DND-41 (cell line): ENCODE measurements around the gene TSHZ2.

Source experiments
- CTCF ChIP-seq: IDR thresholded peaks from 2 replicates; pipeline ENCODE4 v1.5.1; 2012; ENCODE audit warnings: borderline replicate concordance, low read length, moderate library complexity, mild to moderate bottlenecking; ENCODE audit not compliant: poor library complexity, severe bottlenecking; ENCODE audit errors: extremely low read depth
- EZH2 ChIP-seq: IDR thresholded peaks from 3 replicates; pipeline ENCODE4 v1.6.1; 2012; ENCODE audit warnings: borderline replicate concordance, low read depth, mild to moderate bottlenecking, moderate library complexity, low read length, inconsistent platforms; ENCODE audit not compliant: severe bottlenecking

DNA sequence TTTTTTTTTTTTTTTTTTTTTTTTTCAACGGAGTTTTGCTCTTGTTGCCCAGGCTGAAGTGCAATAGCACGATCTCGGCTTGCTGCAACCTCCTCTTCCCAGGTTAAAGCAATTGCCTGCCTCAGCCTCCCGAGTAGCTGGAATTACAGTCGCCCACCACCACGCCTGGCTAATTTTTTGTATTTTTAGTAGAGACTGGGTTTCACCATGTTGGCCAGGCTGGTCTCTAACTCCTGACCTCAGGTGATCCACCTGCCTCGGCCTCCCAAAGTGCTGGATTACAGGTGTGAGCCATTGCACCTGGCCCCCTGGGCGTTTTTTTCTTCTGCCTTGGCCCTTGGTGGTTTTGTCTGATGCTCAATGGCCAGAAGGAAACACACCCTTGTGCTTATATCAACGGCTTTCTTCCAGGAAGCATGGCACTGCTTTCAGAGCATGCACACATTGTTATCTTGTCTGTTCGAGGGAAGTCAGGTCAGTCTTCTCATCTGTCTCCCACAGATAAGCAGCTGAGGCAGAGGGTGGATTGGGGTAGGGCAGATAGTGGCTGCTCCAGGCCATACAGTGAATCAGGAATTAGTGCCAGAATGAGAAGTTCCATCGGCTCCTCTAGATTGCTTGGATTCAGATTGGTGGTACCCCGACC lies 203.1 kb downstream of the TSHZ2 start:
- TF ChIP-seq CTCF: no peak
- no peak for TF ChIP-seq EZH2
